GM18867 (cell line): ENCODE measurements around the gene MAGI1.

Source experiments
- ATAC-seq: cut with Tn5 transposase; IDR thresholded peaks from one replicate; pipeline ENCODE4 v1.9.1; 2021; ENCODE audit warnings: mild to moderate bottlenecking, moderate library complexity; ENCODE audit not compliant: unreplicated experiment

MAGI1 gene

DNA sequence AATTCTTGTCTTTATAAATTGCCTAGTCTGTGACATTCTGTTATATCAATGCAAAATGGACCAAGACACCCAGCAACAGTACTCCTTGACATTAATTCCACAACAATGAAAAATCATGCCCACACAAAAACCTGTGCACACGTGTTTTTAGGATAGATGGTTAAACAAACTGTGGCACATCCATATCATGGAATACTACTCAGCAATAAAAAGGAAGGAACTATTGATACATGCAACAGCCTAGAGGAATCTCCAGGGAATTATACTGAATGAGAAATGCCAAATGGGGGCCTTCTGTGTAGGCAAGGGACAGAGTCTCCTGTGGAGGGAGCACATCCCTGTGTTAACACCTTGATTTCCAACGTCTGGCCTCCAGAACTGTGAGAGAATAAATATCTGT, 388.5 kb downstream of the MAGI1 start:
- no peak for ATAC-seq

DNA sequence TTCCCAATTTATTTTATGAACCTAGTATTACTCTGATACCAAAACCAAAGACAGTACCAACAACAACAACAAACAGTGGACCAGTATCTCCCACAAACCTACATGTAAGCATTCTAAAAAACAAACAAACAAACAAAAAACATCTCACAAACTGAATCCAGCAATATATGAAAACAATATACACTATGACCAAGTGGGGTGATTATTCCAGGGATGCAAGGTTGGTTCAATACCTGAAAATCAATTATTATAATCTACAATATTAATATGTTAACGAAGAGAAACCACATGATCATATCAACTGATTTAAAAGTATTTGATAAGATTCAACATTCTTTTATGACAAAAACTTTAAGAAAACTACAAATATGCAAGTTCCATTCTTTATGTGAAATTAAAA, 391.3 kb downstream of the MAGI1 start:
- ATAC-seq: no peak

GRCh38 chr3:65642883-65643282, 395.8 kb downstream of the MAGI1 start:
- ATAC-seq: no peak

DNA sequence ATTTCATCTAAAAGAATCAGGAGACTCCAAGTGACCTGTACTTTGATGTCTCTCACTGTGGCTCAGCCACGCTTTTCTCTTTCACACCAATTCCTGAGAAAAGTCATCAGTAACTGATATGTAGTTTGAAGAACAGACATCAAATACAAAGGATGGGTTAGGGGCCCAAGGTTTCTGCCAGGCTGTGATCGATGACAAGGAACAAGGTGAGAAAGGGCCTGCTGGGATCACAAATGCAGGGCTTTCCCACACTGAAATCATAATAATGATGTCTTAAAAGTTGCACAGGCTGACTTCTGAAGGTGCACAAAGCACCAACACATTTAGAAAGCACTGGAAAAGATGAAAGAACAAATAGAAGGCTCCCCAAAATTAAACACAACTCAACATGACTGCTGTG, 396.9 kb downstream of the MAGI1 start:
- ATAC-seq: no peak

- ATAC-seq: no peak
These were observed 397.7 kb downstream of the MAGI1 start for GRCh38 chr3:65641045-65641444.

DNA sequence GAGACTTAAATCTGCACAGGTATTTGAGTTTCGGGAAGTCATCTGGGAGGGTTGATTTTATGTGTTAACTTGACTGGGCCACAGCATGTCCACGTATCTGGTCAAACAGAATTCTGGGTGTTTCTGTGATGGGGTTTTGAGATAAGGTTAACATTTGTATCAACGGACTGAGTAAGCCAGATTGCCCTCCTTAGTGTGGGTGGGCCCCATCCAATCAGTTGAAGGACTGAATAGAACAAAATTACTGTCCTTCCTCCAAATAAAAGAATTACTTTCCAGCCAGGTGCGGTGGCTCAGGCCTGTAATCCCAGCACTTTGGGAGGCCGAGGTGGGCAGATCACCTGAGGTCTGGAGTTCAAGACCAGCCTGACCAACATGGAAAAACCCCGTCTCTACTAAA, 399.3 kb downstream of the MAGI1 start:
- no peak for ATAC-seq

- ATAC-seq: no peak
These were observed 400.4 kb downstream of the MAGI1 start for GRCh38 chr3:65638301-65638700.

DNA sequence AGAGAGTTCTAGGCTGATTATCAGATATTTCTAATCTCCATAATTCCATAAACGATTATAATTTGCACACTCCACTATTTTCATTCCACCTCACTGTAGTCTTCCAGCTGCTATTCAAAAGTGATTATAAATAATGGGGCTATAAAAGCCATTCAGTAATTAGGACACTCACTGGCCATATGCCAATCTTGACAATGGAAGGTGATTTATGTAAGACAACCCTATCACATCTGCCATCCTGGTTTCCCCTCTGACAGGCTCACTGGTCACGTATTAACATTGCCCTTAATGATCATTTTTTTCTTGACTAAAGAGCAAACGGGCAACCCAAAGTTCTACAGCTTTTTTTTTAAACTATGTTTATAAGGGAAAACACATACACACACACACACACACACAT, 402.4 kb downstream of the MAGI1 start:
- ATAC-seq: no peak

GRCh38 chr3:65635657-65636056, 403.1 kb downstream of the MAGI1 start:
- ATAC-seq: no peak

DNA sequence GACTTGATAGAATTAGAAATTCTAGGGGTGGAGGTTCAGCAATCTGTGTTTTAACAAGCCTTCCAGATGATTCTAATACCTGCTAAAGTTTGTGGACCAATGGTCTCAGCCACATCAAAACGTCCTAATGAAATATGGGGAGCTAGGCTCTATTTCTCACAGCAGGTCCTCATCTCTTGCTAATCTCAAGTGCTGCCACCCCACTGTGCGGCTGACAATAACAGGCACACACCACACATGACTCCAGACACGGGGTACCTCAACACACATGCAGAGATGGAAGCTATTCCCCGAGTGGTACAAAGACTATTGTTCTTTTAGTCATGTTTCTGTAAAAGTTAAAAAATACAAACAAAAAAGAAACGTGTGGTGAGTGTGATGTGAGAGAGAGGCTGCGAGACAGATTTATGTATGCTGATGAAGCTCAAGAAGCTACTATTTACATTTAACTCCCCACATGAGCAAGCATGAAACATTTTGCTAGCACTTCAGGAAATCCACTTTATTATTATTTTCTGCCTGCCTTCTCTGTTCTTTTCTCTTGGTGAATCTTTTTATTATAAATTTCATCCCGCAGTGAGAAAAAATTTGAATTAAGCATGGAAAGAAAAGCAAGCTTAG, 405.6 kb downstream of the MAGI1 start:
- ATAC-seq: no peak

GRCh38 chr3:65632414-65632813, 406.3 kb downstream of the MAGI1 start:
- no peak for ATAC-seq

DNA sequence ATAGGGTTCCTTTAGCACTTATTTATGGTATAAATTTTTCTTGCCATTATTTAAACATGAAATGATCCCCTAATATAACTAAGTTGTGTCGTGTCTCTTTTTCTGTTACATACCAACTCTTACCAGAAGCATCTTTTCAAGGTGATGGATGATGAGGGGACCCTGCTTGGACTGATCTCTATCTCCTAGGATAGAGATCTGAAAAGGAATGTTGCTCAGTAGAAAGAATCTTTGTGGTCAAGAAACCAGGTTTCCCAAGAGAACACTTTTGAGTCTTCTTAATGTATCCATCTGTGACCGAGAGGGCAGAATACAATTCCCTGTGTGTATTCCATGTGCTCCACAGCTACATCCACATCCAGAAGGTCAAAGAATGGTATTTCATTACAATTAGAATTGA, 409.7 kb downstream of the MAGI1 start:
- no peak for ATAC-seq

GRCh38 chr3:65627062-65627461, 411.7 kb downstream of the MAGI1 start:
- ATAC-seq: no peak

GRCh38 chr3:65625305-65625704, 413.4 kb downstream of the MAGI1 start:
- no peak for ATAC-seq

GRCh38 chr3:65623362-65623761, 415.4 kb downstream of the MAGI1 start:
- no peak for ATAC-seq

GRCh38 chr3:65619888-65620287, 418.8 kb downstream of the MAGI1 start:
- ATAC-seq: no peak

DNA sequence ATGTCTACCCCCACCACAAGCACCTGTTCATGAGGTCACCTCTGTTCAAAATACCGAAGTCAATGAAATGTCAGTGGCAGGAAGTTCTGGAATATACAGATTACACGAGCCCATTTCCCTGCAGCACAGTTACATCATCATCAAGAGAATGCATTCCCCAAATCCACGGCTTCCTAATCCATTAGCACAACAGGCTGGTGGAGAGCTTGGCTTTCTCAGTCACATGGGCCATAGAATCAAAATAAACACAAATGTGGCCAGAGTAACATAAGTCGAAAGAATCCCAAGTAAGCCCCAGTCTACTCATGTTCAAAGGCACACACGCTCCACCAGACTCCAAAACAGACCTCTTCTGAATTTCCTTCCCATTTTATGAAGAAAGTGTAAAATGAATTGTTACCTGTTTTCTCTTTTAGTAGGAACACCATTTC, 419.3 kb downstream of the MAGI1 start:
- no peak for ATAC-seq

DNA sequence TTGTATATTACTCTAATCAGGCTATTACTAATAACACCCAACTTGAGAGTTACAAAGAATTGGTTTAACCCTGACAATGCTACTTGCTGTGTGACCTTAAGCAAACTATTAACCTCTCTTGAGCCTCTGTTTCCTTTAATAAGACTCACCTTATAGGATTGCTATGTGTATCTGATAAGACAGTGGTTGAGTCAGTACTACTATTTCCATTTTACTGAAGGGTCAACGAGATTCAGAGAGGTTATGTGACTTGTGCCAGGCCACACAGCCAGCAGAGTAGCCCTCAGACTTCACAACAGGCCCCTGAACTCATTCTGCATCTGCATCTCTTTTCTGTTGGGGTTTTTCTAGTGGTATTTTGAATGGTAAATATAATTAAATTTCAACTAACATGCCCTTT, 420.1 kb downstream of the MAGI1 start:
- ATAC-seq: no peak

DNA sequence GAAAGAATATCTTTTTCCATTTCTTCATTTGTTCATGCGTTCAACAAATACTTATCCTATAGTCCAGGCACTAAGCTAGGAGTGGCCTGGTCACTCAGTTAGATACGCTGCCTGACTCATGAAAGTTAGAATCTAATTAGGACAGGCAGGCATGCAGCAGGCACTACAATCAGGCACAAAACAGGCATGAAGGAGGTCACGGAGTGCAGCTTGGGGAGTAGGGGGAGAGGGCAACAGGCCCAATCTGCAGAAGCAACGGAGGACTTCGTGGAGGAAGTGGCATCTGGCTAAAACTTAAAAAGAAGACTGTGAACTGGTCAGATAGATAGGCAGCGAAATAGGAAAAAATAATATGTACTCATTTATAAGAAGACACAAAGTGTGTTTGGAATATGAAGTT, 420.9 kb downstream of the MAGI1 start:
- ATAC-seq: no peak

- no peak for ATAC-seq
These were observed 421.5 kb downstream of the MAGI1 start for GRCh38 chr3:65617209-65617608.

- ATAC-seq: no peak
These were observed 422.2 kb downstream of the MAGI1 start for GRCh38 chr3:65616563-65616962.

- no peak for ATAC-seq
These were observed 423.4 kb downstream of the MAGI1 start for GRCh38 chr3:65615329-65615728.

GRCh38 chr3:65614585-65614984, 424.1 kb downstream of the MAGI1 start:
- ATAC-seq: no peak
